ENCODE results near the gene CREBRF. TPM values are rescaled to one million over a fixed set of nuclear protein-coding genes. Genes with fewer than 3 reads are reported as not detected.
"Not testable (repeated sequence)": the region's sequence is repeated elsewhere in the genome, so short reads cannot be mapped to it uniquely, and the experiment has no call there.

The CREBRF gene
- polyA plus RNA-seq, 12 donors, result 6.6 to 11.8 (median 9.5) TPM; not detected in 1

- no peak for DNase-seq
Measured at GRCh38 chr5:173153842-173154241, 97.7 kb downstream of the CREBRF start.

- DNase-seq, result not testable (repeated sequence)
Measured at GRCh38 chr5:173154619-173155018, 98.5 kb downstream of the CREBRF start.

GRCh38 chr5:173155912-173156311 is 99.8 kb downstream of the CREBRF start:
- DNase-seq, result no peak

- DNase-seq, result no peak
Measured at GRCh38 chr5:173158366-173158765, 102.2 kb downstream of the CREBRF start.

GRCh38 chr5:173159256-173159655 is 103.1 kb downstream of the CREBRF start:
- no peak for DNase-seq

- no peak for DNase-seq
Measured at GRCh38 chr5:173161148-173161547, 105.0 kb downstream of the CREBRF start.

- no peak for DNase-seq
Measured at GRCh38 chr5:173163219-173163618, 107.1 kb downstream of the CREBRF start.

GRCh38 chr5:173165177-173166016 is 109.2 kb downstream of the CREBRF start:
- no peak for DNase-seq

- DNase-seq, result no peak
Measured at GRCh38 chr5:173172166-173172565, 116.0 kb downstream of the CREBRF start.

- DNase-seq, result no peak
Measured at GRCh38 chr5:173175523-173175922, 119.4 kb downstream of the CREBRF start.

- no peak for DNase-seq
Measured at GRCh38 chr5:173178369-173178910, 122.3 kb downstream of the CREBRF start.

GRCh38 chr5:173180331-173180730 is 124.2 kb downstream of the CREBRF start:
- DNase-seq, result no peak

GRCh38 chr5:173187054-173187743 is 131.0 kb downstream of the CREBRF start:
- no peak for DNase-seq

GRCh38 chr5:173188280-173188679 is 132.1 kb downstream of the CREBRF start:
- no peak for DNase-seq

Other genes with a start within 250 kb of the CREBRF start
- gene ERGIC1, start 222.1 kb upstream of the CREBRF start, polyA plus RNA-seq (ENCODE audit: insufficient read length in 12 of 12), result 100 to 1,000 TPM in 4 of 12 donors, 10 to 100 TPM in 7, not detected in 1; 85.3 to 117 (median 97.2) TPM
- gene RPL26L1, start 96.9 kb upstream of the CREBRF start, polyA plus RNA-seq (ENCODE audit: insufficient read length in 12 of 12), result 10 to 100 TPM in 11 of 12 donors, not detected in 1; 27.7 to 43.3 (median 36.9) TPM
- 100 to 1,000 TPM in 6 of 12 donors, 10 to 100 TPM in 5, not detected in 1; 80.5 to 136 (median 102) TPM for gene ATP6V0E1, start 72.6 kb upstream of the CREBRF start, polyA plus RNA-seq (ENCODE audit: insufficient read length in 12 of 12)
- 10 to 100 TPM in 11 of 12 donors, not detected in 1; 10.2 to 15.3 (median 12.3) TPM for gene BNIP1, start 88.2 kb downstream of the CREBRF start, polyA plus RNA-seq (ENCODE audit: insufficient read length in 12 of 12)
- gene NKX2-5, start 178.9 kb downstream of the CREBRF start, polyA plus RNA-seq (ENCODE audit: insufficient read length in 12 of 12), result not detected

Data from muscle of arm (tissue), 12 donors.